RKO (cell line): ENCODE measurements around the gene ATP9A.
A peak's percentile ranks its signal among the peaks of the same experiment; 100 is the strongest.

ENCODE experiments used
- DNase-seq: peaks from one replicate; pipeline ENCODE4 v3.0.0-alpha.2; 2016; ENCODE audit warnings: low spot score

ATP9A gene

GRCh38 chr20:51627586-51627985 lies 140.6 kb downstream of the ATP9A start:
- DNase-seq = no peak

- no peak for DNase-seq
These were observed 143.1 kb downstream of the ATP9A start for GRCh38 chr20:51625105-51625504.

DNA sequence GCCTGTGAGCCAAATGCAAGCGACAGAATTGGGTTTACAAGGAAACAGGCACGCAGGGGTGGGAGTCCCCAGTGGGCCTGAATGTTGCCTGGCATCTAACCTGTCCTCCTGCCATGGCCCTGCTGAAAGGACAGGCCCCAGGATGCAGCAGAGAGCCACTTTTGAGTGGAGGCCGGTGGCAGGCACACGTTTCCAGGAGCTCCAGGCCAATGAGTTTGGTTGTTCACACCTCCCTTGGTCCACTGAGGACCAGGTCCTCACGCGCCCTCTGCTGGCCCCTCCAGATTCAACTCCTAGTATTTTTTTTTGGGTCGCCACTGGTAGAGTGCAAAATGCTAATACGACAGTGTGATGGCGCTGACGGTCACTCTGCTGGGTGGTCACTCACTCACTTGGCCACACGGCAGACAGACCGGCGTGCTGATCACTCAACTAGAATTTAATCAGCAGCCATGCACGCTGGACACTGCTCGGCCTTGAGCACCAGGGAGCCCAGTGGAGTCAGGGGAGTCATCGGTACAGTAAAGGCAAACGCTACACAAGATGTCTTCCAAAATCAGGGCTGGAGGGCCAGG lies 143.9 kb downstream of the ATP9A start:
- peak; percentile 77 for DNase-seq

DNA sequence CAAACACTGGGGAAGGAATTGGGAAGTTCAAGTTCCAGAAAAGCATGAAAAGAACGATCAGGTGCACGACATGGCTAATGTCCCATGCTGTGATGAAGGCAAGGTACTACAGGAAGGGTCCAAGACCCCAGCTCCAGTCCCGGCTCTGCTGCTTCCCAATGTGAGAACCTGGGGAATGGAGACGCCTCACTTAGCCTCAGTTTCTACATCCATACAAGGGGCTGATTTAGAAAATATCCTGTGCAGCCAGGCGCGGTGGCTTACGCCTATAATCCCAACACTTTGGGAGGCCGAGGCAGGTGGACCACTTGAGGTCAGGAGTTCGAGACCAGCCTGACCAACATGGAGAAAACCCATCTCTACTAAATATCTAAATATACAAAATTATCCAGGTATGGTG lies 144.9 kb downstream of the ATP9A start:
- no peak for DNase-seq

DNA sequence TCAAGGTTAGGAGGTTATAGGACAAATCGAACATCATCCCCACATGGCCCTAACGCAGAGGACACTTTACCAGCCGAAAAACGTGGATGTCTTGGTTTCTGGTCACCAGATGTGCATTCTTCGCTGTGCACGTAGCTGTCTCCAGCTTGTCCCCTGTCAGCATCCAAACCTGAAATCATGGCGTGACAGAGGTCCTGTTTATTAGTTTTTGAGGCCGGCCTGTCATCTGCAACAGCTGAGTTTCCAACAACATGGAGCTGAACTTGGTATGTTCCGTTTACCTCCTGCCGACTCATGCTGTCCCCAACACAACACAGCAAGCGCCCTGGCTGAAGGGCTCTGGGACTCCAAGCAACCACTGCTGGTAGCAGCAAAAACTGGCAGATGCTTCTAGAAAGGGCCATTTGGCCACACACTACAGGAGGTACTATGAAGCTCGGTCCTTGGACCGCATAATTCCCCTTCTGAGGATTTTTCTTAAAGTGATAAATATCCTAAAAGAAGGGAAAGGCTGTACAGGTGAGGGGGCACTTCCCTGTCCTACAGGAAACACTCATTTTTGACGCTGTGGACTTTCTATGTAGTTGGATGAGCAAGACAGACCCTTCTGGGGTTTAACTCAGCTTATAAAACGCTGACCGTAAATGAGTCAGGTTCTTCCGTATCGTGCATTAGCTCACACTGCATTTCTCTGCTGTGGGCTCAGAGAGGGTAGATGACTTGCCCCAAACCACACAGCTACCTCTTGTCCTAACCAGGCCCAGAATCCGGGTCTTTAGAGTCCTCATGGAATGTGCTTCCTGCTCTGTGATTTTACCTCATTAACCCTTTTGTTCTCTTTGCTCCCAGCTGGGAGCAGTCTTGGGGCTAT lies 146.0 kb downstream of the ATP9A start:
- DNase-seq = peak; percentile 39

- no peak for DNase-seq
These were observed 147.8 kb downstream of the ATP9A start for GRCh38 chr20:51620432-51620831.

DNA sequence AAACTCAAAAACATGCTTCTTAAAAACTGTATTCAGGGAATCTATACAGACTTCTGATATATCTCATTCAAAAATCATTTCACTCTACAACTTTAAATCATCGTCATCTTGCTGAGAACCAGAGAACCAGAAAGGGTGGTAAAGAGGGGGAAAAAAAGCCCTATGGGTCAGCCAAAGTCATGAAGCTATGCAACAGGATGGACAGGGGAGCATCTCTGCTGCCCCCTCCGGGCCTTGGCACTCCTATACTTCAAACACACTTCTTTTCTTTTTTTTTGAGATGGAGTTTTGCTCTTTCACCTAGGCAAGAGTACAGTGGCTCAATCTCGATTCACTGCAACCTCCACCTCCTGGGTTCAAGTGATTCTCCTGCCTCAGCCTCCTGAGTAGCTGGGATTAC lies 152.1 kb downstream of the ATP9A start:
- peak; percentile 32 for DNase-seq

DNA sequence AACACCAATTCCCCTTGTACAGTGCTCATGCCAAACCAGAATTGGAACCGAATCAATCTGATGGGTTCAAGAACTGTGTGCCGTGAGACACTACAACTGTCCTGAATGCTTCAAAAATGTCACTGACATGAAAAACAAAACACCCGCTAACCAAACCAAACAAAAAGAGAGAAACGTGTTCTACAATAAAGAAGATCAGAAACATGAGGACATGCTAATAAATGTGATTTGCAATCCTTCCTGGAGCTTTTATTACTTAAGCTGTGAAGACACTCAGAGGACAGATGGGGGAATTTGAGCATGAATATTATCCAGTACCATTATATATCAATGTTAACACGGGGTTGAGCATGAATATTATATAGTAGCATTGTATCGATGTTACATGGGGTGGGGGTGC lies 153.5 kb downstream of the ATP9A start:
- DNase-seq = no peak

DNA sequence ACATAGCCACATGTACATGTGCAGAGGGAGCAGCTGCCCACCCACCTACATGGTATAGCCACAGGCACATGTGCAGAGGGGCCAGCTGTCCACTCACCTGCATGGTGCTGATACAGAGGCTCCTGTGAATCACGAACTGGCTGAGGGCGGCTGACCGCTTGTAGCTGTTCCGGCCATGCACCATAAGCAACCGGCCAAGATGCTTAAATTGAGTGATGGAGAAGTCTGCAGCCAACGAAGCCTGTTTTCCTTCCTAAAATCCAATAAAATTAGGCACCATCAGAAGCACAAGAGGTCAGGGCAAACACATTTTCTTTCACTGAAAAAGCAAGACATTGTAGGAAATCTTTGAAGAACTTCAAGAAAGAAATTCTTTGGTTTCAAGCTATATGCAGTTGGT lies 154.6 kb downstream of the ATP9A start:
- DNase-seq = no peak

DNA sequence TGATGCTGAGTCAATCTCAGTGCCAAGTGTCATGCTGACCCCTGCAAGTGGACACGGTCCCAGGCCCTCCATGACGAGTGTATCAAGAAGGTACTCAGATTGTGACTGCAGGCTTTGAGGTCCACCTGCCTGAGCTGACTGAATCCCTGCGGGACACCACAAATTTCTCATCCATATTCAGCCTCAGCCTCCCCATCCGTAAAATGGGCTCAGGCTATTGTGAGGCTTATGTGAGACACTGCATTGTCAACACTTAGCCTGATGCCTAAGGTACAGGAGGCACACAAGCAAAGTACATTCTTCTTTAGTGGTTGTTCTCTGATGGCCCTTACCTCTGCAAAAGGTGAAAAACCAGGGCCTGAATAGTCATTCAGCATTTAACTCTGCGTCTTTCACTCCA lies 155.3 kb downstream of the ATP9A start:
- DNase-seq = no peak

GRCh38 chr20:51611625-51611890 lies 156.6 kb downstream of the ATP9A start:
- DNase-seq = no peak

- no peak for DNase-seq
These were observed 157.2 kb downstream of the ATP9A start for GRCh38 chr20:51610761-51611624.

DNA sequence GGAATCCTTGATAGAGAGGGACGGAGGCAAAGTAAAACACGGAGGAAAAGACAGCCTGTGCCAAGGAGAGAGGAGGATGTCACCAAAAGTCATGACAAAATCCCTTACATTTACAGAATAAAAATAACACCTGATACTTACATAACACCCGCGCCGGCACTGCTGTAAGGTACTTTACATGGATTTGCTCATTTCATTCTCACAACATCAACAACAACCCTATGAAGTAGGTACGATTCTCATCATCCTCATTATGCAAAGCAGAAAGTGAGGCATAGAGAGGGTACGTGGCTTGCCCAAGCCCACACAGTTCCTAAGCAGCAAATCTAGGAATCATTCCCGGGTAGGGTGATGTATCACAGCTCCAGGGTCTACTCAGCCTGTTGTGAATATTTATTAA lies 158.1 kb downstream of the ATP9A start:
- DNase-seq = no peak

DNA sequence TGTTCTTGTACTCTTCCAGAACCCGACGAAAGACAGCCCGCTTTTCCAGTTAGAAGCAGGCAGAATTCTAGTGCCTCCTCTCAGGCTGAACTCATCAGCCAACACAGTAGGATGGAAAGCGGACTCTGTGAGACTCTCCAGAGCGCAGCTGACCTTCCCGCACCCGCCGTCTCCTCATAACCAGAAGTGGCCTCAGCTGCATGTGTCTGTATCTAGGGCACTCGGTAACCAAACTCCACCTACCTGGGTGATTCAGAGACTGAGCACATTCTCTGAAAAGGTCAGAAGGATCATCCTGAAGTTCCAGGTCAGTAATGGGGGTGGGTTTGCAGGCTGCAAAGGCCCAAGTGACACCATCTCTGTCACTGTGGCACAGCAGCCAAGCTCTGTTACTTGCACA lies 158.9 kb downstream of the ATP9A start:
- DNase-seq = no peak

DNA sequence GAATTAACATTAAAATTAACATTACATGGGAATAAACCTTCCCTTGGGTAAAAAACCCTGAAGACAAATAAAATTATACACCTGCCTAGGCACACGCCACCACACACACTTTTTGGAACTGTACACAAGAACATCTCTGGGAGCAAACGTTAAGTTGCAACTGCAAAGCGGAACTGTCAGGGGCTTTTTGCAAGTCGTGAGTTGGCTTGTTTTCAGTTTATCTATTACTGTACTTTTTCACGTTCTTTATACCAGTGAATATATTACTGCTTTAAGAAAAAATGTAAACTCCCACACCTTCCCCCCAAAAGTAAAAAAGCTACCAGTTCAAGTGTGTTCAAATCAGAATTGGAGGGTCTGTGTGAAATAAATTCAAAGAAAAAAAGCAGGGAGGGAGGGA lies 160.1 kb downstream of the ATP9A start:
- no peak for DNase-seq

- DNase-seq = no peak
These were observed 161.0 kb downstream of the ATP9A start for GRCh38 chr20:51607170-51607569.

DNA sequence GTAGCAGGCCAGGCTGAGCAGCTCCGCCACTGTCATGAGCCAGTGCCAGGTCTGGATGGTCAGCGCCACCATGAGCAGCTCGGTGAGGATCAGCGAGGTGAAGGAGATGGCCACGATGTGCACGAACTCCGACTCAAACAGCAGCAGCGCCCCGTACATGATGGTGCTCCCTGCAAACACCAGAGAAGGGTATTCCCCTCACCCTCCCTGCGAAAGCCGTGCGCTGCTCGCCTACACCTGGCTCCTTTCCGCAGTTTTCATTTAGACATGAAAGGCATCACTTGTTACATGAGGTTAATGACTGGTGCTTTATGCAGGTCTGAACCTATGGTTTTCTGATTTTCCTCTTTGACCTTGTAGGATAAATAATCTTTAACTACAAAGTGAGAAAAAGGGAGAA lies 163.3 kb downstream of the ATP9A start:
- no peak for DNase-seq

DNA sequence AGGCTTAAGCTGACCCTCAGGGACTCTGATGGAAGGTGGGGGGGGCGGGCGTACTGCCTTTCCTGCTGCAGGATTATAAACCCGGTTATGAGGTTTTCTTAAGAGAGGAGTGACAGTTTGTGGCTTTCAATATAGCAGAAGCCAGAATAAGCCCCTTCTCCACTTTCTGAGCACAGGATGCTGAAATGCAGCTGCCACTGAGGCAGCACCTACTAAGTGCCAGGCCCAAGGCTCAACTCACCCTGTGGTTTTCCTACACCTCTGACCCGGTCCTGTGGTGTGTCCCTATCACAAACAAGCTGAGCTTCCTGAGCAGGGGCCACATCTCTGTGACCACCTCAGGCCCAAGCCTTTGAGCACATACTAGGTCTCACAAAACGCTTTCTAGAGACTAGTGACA lies 166.1 kb downstream of the ATP9A start:
- DNase-seq = no peak

DNA sequence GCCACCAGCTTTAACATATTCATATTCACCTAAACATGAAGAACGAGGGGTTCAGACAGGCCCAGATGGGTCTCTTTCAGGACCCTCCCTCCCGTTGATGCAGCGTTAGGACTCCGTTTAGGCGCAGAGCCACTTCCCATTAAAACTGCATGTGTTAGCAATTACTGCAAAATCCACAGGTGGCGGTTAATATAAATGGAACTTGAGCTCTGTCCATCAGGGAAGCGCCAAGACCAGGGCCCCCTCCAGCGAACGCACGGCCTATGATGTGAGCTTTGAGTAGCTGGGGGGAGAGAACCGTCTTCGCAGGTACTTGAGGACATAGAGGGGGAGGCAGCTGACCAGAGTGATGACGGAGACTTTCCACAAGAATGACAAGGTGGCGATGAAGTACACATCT lies 167.2 kb downstream of the ATP9A start:
- DNase-seq = no peak

DNA sequence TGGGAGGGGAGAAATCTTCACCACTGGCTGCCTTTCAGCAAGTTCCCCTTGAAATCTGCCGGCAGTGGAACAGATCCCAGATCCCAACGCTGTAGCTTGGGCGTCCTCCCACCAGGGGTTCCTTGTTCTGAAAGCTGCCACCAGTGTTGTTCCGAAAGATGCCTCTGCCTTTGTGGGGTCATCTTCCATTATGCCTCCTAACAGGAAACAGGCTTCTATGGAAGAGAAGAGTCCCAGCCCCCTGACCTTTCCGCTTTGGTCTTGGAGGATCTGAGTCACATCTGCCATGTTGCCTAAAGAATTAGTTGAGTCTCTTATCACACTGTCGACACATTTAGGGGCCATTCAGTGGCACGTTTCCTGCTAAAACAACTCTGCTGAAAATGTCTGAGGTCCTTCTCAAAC lies 168.2 kb downstream of the ATP9A start:
- no peak for DNase-seq

DNA sequence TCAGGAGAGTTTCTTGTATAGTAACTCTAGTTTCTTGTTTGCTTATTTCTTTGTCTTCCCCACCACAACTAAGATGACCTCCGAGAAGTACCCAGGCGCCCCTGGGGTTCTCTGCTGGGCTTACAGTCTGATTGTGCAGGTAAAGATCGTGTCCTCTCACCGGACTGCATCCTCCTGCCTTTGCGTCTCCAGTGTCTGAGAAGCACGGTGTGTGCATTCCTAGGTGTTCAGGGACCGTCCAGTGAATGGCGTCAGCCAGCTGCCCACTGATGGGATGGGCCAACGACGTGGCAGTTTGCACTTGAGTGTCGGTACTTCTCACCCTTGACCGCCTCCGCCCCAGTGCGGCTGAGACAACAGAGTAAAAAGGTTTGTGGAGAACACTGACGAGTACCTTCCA lies 169.6 kb downstream of the ATP9A start:
- no peak for DNase-seq

DNA sequence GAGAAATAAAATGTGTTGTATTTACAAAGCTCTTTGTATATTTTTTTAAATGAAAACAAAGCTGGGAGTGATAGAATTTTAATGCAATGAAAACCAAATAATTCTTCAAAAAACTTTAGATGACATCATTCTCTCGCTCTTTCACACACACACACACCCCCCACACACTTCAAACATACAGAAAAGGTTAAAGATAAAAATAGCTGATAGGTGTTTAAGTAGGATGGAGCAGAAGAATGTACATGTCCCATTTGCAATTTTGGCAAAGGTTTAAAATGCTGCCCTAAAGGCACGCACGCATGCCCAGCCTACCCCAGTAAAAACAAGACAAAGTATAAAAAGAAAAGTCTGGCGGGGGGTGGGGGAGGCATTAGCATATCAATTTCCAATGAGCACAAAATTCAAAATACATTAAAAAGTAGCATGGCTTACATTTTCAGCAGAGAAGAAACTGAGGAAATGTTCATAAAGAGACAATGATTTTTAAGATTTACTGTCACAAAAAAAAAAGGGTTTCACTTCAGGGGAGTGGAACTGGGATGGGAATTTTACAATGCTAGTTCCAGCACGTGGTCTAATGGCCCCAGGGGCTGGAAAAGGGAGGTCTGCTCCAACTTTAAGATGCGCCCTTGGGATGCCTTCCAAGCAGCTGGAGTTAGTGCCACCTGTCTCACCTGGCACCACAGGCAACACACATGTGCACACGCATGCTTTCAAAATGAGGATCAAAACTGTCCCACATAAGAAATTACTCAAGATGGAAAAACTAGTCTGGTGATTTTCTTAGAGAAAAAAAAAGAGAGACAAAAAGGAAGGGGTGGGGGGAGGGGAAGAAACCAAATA lies 170.6 kb downstream of the ATP9A start:
- no peak for DNase-seq
